Ramos (cell line): ENCODE results near the gene DRC7.
"Not testable (repeated sequence)": the region's sequence is repeated elsewhere in the genome, so short reads cannot be mapped to it uniquely, and the experiment has no call there.

Source experiments
- in situ Hi-C: fragments of 300-500 bp; cut with MboI; formaldehyde crosslinking; loops from one replicate; pipeline ENCODE4 v1.14.3; 2022; ENCODE audit warnings: low sequenced_read_pairs; ENCODE audit not compliant: unreplicated experiment

Gene DRC7

GRCh38 chr16:57729852-57730251 lies 35.2 kb downstream of the DRC7 start:
- in situ Hi-C loops, result not testable (repeated sequence)

DNA sequence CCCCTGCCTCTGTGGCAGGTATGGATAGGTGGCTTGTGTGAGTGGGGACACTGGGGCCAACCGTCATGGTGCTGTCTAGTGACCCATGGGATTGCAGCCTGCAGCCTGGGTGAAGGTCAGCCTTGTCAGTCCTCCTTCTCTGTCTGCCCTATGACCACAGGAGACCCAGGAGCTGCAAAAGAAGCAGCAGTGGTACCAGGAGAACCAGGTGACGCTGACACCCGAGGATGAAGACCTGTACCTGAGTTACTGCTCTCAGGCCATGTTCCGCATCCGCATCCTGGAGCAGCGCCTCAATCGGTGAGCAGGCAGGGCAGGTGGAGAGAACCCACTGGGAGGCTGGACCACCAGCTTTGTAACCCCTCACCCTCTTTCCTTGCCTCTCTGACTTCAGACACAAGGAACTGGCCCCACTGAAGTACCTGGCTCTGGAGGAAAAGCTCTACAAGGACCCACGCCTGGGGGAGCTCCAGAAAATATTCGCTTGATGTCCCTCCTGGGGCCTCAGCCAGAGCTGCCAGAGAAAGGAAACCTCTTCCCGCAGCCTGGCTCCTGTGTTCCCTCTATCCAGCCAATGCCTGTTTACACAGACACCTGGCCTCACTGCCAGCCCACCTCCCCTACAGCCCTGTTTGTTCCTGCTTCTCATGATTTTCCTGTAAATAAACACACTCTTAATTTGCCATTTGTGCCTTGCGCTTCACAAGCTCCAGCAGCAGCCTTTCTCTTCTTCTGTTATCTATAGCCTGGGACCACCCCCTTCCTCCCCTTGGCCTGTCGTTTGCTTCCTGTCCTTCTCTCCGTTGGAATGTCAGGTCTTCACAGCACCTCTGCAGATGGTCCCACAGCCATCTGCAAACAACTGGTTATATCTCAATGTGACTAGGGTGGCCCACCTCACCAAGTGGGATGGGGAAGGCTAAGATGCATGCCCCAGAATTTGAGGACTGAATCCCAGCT lies 36.4 kb downstream of the DRC7 start:
- in situ Hi-C loops, result no loop called here

GRCh38 chr16:57732037-57732436 lies 37.4 kb downstream of the DRC7 start:
- in situ Hi-C loops, result no loop called here

DNA sequence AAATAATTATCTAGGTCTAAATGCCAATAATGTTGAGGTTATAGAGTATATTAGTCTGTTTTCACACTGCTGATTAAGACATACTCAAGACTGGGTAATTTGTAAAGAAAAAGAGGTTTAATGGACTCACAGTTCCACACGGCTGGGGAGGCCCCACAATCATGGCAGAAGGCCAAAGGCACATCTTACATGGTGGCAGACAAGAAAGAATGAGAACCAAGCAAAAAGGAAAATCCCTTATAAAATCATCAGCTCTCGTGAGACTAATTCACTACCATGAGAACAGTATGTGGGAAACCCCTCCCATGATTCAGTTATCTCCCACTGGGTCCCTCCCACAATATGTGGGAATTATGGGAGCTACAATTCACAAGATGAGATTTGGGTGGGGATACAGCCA lies 38.1 kb downstream of the DRC7 start:
- in situ Hi-C loops, result no loop called here

DNA sequence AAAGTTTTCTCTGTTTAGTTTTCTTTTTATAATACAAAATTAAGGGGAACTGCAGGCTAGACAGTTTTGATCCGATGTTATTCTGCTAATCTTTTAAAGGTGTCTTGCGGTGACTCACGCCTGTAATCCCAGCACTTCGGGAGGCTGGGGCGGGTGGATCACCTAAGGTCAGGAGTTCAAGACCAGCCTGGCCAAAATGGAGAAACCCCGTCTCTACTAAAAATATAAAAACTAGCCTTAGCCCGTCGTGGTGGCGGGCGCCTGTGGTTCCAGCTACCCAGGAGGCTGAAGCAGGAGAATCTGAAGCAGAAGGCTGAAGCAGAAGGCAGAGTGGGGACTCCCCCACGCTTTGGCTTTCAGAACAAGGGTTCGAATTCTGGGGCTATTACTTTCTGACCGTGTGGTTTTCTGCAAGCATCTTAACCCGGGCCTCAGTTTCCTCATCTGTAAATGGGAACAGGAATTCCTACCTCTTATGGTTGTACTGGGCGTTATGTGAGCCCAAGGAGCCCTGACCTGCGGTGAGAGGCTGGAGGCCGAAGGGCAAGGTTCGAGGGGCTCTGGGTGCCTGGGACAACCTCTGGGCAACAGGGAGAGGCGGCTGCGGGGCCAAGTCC lies 39.8 kb downstream of the DRC7 start:
- in situ Hi-C loops, result no loop called here

GRCh38 chr16:57734925-57735754 lies 40.5 kb downstream of the DRC7 start:
- in situ Hi-C loops, result no loop called here

GRCh38 chr16:57735755-57736418 lies 41.3 kb downstream of the DRC7 start, which contains the start of gene KATNB1:
Gene KATNB1 (plus strand): TSS chr16:57735770. CDS start chr16:57737244, 1,474 bp downstream.
- in situ Hi-C loops, result no loop called here

GRCh38 chr16:57736419-57737351 lies 42.1 kb downstream of the DRC7 start:
- in situ Hi-C loops, result no loop called here

GRCh38 chr16:57738844-57739243 lies 44.2 kb downstream of the DRC7 start:
- in situ Hi-C loops, result no loop called here

- in situ Hi-C loops, result no loop called here
These were observed 45.3 kb downstream of the DRC7 start for GRCh38 chr16:57739756-57740422.

GRCh38 chr16:57740423-57741071 lies 45.9 kb downstream of the DRC7 start:
- in situ Hi-C loops, result no loop called here

DNA sequence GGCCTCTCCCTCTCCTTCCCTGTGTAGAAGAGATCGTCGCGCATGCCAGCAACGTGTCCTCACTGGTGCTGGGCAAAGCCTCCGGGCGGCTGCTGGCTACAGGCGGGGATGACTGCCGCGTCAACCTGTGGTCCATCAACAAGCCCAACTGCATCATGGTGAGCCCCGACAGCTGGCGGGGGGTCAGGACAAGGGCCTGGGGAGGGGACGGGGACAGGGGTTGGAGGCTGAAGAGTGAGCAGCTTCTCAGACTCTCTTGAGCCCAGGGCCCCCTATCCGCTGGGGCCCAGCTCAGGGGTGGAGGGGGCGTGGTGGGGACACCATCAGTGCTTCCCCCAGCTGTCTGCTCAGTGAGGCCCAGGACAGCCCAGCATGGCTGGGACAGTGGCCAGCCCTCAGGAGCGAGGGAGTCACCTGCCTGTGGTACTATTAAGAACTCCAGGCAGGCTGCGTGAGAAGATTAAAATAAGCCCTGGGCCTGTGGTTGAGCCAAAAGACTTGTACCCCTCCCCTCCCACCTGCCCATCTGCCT lies 47.1 kb downstream of the DRC7 start:
- in situ Hi-C loops, result no loop called here

GRCh38 chr16:57742543-57742942 lies 47.9 kb downstream of the DRC7 start:
- in situ Hi-C loops, result no loop called here

DNA sequence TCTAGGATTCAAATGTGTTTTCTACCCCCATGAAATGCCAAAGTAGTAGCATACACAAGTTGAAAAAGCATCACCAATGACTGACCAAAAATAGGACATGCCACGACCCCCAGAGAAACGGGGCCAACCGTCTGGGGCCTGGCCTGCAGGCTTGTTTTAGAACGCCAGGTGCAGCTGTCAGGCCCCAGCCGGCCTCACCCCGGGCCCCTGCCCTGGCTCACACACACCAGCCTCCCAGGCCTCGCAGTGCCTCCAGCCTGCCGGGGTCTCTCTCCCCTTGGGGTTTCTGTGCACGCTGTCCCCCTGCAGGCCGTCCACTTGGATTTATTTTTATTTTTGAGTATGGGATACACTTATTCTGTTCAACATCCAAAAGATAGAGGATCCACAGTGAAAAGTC lies 48.9 kb downstream of the DRC7 start:
- in situ Hi-C loops, result no loop called here

DNA sequence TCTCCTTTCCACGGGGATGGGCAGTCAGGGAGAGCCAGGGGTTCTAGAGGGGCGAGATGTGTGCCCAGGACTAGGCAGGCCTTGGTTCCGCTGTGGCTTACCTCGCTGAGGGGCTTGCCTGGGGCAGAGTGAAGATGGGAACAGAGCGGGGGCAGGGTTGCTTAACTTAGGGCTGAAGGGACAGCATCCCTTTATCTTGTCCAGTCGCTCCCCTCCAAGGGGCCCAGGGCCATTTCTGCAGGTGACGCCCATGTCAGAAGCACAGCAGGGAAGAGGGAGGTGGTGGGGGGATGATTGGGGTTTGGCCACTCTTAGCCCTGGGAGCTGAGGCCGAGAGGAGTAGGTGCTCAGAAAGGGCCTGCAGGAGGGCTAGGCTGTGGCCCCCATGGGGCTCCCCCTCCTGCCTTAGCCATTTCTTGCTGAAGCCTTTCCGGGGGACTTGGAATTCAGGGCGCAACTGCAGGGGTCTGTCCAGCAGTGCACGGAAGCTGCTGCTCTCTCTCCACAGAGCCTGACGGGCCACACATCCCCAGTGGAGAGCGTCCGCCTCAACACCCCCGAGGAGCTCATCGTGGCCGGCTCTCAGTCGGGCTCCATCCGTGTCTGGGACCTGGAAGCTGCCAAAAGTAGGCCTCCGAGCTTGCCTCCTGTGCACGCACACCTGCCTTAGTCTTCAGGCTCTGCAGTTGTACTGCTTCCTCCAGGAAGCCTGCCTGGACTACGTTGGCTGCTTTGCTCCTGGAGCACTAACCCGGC lies 49.5 kb downstream of the DRC7 start:
- in situ Hi-C loops, result no loop called here

GRCh38 chr16:57744642-57744903 lies 50.0 kb downstream of the DRC7 start:
- in situ Hi-C loops, result no loop called here

DNA sequence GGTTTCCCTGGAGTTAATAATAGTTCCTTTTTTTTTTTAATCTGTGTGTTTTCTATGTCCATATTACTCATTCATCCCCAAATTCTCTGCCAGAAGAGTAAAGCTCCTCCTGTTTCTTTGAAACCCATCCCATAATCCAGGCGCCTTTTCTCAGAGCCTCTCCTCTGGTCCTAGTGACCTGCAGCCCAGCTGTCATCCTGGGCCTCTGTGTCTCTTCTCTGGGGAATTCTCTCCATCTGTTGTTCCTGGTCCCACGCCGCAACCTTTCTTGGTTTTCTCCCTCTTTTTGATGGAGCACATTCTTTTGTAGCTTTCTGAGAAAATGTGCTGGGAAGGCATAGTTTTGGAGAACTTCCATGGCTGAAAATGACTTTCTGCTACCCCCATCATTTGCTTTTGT lies 51.2 kb downstream of the DRC7 start:
- in situ Hi-C loops, result no loop called here
